Suprapubic skin (tissue), 4 donors: ENCODE data around the gene SYNC.

Experiments
- EP300 ChIP-seq: sonication (generic); formaldehyde crosslinking; IDR thresholded peaks from one replicate; pipeline ENCODE4 v1.6.1; 2017; ENCODE audit warnings: antibody characterized with exemption
- POLR2A ChIP-seq, 2 donors: fragments of 450-650 bp; IDR thresholded peaks; one replicate each; pipeline ENCODE4 v1.6.1; 2017; ENCODE audit warnings: antibody characterized with exemption in 2 of 2, mild to moderate bottlenecking in 2 of 2, moderate library complexity in 2 of 2
- POLR2AphosphoS5 ChIP-seq, 3 donors: sonication (generic); formaldehyde crosslinking; IDR thresholded peaks; one replicate each; pipeline ENCODE4 v1.6.1; 2017; ENCODE audit warnings: antibody characterized with exemption in 3 of 3

DNA sequence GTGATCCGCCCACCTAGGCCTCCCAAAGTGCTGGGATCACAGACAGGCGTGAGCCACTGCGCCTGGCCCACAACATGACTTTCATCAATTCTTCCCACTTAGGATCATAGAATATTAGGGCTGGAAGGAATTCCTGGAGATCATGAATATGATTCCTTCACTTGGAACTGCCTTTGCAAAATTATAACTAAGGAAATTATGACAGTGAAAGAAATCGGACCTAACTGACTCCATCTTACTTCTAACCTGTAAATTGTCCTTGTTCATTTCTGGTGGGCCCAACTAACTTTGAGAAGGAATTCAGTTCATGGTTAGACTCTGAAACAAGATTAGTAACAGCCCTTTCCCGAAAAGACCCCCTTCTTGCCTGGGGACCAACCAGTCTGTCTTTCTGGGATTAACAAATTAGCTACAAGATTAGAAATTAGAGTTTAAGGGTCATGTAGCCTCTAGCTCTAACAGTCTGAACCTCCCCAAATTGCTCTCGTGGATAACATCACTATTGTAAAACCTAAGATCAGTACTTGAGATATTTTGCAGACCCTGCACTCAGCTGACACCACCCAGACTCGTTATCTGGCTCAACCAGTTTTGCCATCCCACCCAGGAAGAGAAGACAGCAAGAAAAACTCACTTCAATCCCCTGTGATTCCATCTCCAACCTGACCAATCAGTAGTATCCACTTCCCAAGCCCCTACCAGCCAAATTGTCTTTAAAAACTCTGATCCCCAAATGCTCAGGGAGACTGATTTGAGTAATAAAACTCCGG lies 66.9 kb downstream of the SYNC start:
- TF ChIP-seq EP300 (no peak), POLR2A (IDR thresholded peaks at IDR 0.05) (no peak), POLR2AphosphoS5 (IDR thresholded peaks at IDR 0.05) (no peak)
